HG02973 (cell line): Measurements from ENCODE around the gene PRM2.
A peak's percentile ranks its signal among the peaks of the same experiment; 100 is the strongest.

ENCODE experiments used
- ATAC-seq: cut with Tn5 transposase; IDR thresholded peaks from one replicate; pipeline ENCODE4 v1.9.1; 2021; ENCODE audit warnings: moderate library complexity; ENCODE audit not compliant: unreplicated experiment

The PRM2 gene

GRCh38 chr16:11276143-11276895 lies at the start of gene PRM2:
PRM2 (minus strand) TSS chr16:11276480; CDS start chr16:11276370, 110 bp downstream.
- ATAC-seq: no peak

DNA sequence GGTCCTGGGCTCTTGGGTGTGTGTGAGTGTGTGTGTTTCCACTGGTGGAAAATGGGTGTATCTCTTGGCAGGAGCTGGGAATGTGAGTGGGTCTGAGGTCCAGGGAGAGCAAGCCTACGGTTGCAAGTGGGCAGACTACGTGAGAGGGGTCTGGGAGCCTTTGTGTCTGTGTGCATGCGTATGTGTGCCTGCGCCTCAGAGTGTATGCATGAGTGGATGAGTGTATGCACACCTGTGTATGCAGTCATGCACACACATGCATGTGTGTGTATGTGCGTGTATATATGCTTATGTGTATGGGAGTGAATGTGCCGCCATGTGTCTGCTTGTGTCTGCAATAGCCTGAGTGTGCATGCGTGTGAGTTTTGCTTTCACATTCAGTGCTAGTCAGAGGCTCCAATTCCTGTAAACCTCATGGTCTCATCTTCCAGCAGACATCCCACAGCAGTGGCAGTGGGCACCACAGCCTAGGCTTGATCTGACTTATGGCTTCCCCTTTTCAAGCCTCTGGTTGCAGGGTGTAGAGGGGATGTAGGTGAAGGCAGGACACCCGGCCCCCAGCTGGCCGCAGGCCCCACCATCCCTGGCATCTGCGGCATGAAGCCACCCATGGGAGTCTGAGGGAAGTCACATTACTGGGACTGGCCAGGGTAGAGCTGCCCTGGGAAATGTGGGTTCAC lies 49.3 kb upstream of the PRM2 start:
- ATAC-seq: no peak

GRCh38 chr16:11323551-11324336 lies 47.5 kb upstream of the PRM2 start:
- no peak for ATAC-seq

DNA sequence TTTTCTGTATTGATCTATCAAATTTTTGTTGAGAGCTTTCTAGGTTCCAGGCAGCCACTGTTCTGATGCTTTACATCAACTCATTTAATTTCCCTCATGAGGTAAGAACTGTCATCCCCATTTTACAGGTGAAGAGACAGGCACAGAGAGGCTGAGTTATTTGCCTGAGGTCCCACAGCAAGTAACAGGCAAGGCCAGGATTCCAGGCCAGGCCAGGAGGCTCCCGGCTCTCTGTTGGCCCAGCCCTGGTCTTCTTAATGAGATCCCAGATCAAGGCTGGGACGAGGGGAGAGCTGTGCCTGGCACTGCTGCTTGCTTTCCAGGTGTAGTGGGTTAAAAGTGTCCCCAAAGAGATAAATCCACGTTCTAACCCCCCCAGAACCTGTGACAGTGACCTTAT lies 46.5 kb upstream of the PRM2 start:
- no peak for ATAC-seq

GRCh38 chr16:11321662-11322061 lies 45.4 kb upstream of the PRM2 start:
- no peak for ATAC-seq

DNA sequence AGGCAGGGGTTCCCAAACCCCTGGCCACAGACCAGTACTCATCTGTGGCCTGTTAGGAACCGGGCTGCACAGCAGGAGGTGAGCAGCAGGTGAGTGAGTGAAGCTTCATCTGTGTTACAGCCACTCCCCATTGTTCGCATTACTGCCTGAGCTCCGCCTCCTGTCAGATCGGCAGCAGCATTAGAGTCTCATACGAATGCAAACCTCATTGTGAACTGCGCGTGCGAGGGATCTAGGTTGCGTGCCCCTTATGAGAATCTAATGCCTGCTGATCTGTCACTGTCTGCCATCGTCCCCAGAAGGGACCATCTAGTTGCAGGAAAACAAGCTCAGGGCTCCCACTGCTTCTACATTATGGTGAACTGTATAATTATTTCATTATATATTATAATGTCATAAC lies 43.9 kb upstream of the PRM2 start:
- no peak for ATAC-seq

- no peak for ATAC-seq
These were observed 43.4 kb upstream of the PRM2 start for GRCh38 chr16:11319529-11320146.

DNA sequence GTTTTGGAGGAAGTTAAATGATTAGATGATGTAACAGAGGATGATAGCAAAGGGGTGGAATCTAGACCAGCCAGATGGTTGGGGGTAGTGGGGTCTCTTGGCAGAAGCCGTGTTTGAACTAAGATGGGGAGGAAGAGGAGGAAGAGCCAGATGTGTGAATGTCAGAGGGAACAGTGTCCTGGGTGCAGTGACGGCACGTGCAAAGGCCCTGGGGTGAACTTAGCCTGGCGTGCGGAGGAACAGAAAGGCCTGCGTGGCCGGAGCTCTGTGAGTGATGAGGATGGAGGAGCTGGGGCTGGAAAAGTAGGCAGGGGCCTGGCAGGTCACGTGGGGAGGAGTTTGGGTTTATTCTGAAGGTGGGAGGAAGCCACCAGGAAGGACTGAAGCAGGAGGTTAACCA lies 42.5 kb upstream of the PRM2 start:
- no peak for ATAC-seq

- ATAC-seq: no peak
These were observed 40.2 kb upstream of the PRM2 start for GRCh38 chr16:11316331-11317015.

- ATAC-seq: no peak
These were observed 39.2 kb upstream of the PRM2 start for GRCh38 chr16:11315510-11315909.

GRCh38 chr16:11314309-11314894 lies 38.1 kb upstream of the PRM2 start:
- ATAC-seq: no peak

DNA sequence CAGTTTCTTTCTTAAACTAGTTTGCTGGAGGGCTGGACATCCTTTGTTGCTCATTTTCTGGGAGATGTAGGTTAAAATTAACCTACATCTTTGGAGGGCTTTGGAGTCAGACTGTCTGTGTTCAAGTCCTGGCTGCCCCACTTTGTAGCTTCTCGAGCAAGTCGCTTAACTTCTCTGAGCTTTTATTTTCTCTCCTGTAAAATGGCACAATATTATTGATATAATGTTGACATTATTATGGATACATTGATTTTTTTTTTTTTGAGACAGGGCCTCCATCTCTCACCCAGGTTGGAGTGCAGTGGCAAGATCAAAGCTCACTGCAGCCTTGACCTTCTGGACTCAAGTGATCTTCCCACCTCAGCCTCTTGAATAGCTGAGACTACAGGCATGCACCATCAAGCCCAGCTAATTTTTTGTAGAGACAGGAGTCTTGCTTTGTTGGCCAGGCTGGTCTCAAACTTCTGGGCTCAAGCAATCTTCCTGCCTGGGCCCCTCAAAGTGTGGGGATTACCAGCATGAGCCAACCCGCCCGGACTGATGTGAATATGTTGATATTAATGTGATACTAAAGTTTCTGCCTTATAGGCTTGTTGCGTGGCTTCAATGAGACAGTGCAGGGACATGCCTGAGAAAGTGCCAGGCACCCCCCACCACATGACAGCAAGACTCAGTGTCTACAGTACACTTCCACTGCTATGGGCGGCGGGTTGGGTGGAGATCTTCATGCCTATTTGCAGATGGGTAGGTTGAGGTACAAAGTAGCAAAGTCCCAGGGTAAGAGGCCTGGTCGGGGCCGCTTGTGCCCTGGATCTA lies 37.4 kb upstream of the PRM2 start:
- ATAC-seq: no peak

- ATAC-seq: no peak
These were observed 36.6 kb upstream of the PRM2 start for GRCh38 chr16:11312718-11313492.

DNA sequence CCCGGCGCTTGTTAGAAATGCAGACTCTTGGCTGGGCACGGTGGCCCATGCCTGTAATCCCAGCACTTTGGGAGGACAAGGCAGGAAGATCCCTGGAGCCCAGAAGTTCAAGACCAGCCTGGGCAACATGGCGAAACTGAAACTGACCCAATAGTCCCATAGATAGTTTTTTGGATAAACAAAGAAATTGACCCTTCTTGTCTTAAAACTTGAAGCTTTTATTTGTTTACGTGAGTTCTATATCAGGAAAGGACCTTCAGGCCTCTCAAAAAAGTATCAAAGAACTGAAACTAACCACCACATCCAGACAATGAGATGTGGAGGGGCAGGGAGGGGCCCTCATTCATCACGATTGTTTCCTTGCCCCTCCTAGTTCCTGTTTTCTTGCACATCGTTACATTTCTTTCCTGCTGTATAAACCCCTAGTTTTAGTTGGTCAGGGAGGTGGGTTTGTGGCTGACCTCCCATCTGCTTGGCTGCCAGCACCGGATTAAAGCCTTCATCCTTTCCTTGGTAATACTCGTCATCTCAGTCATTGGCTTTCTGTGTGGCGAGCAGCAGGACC lies 34.8 kb upstream of the PRM2 start:
- peak; percentile 33 for ATAC-seq

DNA sequence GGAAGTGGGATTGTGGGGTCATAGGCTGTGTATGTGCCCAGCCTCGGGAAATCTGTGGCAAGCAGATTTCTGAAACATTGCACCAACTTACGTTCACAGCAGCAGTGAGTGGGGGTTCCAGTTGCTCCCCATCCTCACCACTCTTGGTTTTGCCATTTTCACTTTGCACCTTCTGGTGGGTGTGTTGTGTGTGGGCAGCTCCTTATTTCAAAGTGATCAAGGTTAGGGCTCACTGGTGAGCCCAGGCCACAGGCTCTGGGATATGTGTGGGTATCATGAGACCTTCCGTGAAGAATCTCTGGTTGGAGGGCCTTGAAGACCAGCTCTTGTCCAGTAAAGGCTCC lies 34.3 kb upstream of the PRM2 start:
- ATAC-seq: no peak

DNA sequence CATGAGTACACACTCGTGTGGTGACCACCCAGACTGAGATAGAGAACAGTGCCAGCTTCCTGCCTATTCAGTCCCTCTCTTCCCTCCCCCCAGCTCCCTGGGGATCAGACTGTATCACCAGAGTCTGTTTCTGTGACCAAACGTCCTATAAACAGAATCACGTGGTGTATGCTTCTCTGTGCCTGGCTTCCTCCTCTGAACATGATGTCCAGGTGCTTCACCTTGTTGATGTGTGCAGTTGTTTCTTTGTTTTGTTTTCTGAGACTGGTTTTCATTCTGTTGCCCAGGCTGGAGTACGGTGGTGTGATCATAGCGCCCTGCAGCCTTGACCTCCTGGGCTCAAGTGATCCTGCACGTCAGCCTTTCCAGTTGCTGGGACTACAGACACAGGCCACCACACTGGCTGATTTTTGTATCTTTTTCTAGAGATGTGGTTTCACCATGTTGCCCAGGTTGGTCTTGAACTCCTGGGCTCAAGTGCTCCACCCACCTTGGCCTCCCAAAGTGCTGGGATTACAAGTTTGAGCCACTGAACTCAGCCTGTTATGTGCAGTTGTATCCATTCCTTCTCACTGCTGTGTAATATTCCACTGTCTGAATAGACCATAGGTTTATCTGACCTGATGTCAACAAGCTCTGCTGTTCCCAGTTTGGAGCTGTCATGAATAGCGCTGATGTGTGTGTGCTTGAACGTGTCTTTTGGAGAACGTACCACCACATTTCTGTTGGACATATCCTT lies 33.8 kb upstream of the PRM2 start:
- no peak for ATAC-seq

DNA sequence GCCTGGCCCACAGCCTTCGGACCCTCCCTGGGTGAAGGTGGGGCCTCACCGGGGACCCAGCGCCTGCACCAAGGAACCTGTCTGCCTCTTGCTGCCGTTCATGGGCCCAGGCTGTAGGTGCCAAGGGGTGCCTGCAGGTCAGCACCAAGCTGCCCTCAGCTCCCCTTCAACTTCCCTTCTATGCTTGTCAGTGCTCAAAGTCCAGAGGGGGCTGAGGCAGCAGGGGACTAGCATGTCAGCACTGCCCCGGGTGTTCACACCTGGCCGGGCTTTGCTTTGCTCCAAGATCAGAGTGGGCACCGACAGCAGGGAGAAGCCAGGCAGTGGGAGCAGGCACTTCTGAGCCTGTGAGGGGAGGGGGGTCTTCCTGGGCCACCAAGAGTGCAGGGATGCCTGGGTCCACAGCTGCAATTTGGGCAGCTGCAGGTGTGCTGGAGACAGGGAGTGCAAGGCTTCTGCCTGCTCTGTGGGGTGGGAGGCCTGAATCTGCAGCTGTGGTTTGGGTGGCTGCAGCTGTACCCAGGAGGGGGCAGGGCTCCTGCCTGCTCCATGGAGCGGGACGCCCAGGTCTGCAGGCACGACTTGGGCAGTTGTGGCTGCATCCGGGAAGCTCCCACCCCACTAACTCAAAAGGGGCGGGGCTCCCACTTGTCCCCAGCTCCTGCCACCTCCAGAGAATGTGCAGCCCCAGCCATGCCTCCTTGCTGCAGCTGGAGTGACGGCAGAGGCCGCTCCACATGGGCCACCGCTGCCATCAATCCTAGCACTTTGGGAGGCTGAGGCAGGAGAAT lies 32.4 kb upstream of the PRM2 start:
- ATAC-seq: no peak
